K562 (cell line): ENCODE data around the gene EME1. TPM values are rescaled to one million over a fixed set of nuclear protein-coding genes. Genes with fewer than 3 reads are reported as not detected.

ENCODE experiments used
- GABPB2 ChIP-seq: fragments of 250-450 bp; sonication (Bioruptor Pico); conservative IDR thresholded peaks from 2 replicates; pipeline ENCODE4 v1.5.1; 2021; ENCODE audit warnings: mild to moderate bottlenecking
- GTF2F1 ChIP-seq: IDR thresholded peaks from 2 replicates; pipeline ENCODE4 v1.6.1; 2011; ENCODE audit warnings: low read depth, low read length, improper control_type of control experiment
- ZNF134 ChIP-seq: fragments of 250-450 bp; sonication (Bioruptor Pico); conservative IDR thresholded peaks from 2 replicates; pipeline ENCODE4 v1.4.0; 2020
- ZNF318 ChIP-seq, 2 experiments: fragments of 450-650 bp; IDR thresholded peaks; 2 replicates each; pipeline ENCODE4 v1.6.1; 2016; ENCODE audit warnings: mild to moderate bottlenecking in 2 of 2, borderline replicate concordance in 1 of 2, low read depth in 1 of 2, moderate library complexity in 1 of 2
- ZNF75A ChIP-seq: fragments of 450-650 bp; formaldehyde crosslinking; IDR thresholded peaks from 2 replicates; pipeline ENCODE4 v1.4.0; 2020; ENCODE audit warnings: mild to moderate bottlenecking
- polyA plus RNA-seq, 8 experiments: library from polyadenylated mRNA; depleted of rRNA in 4 of 8; stranded (reverse) in 5 of 8; unstranded in 3 of 8; fragments of >200 nt; fragmentation: Nextera tagmentation in 2 of 8; fragmentation: Illumina TruSeq in 1 of 8; extraction: Ambion mirVana in 2 of 8; extraction: Trizol in 1 of 8; gene quantifications; 2 replicates each; pipeline versions ENCODE4 v1.2.1 to v1.2.3, GENCODE V29; 2011 to 2014; ENCODE audit warnings: inconsistent platforms in 1 of 8, missing spikeins in 1 of 8
- total RNA-seq, 7 experiments: library from RNA; depleted of rRNA in 6 of 7; stranded (reverse); fragments of >200 nt in 6 of 7; fragmentation: Illumina TruSeq in 2 of 7; extraction: Trizol in 2 of 7; gene quantifications; 2 replicates each; pipeline versions ENCODE4 v1.2.1 to v1.2.3, GENCODE V29; 2011 to 2021; ENCODE audit warnings: low replicate concordance in 1 of 7

EME1 gene
- total and polyA plus RNA-seq, 9 of the 15 experiments (the other 6 are each of a cell fraction or from before 2014, with no cell fraction given) = 14.6 to 44.1 (median 24.0) TPM

GRCh38 chr17:50325906-50326305 lies 47.1 kb upstream of the EME1 start (continued):
- TF ChIP-seq ZNF318 (IDR thresholded peaks at IDR 0.05; ENCODE audit: borderline replicate concordance in 1 of 2, low read depth in 1 of 2) (no peak), GTF2F1 (no peak), ZNF134 (CRISPR knock-in tag) (no peak), GABPB2 (CRISPR knock-in tag) (no peak), ZNF75A (no peak)
